ENCODE data around the gene TPSD1. TPM values are rescaled to one million over a fixed set of nuclear protein-coding genes. Genes with fewer than 3 reads are reported as not detected.

TPSD1 gene
- total RNA-seq, 1 donor from 2014 or later: not detected

GRCh38 chr16:1257561-1258224 is 1.8 kb downstream of the TPSD1 start:
- no peaks in the 10 kb centered on the region for H3K36me3 Mint-ChIP-seq (ENCODE audit: low read depth, unreplicated experiment)
- H3K27ac Mint-ChIP-seq (ENCODE audit: unreplicated experiment): no peak overlapping the region
- H3K27me3 Mint-ChIP-seq (ENCODE audit: unreplicated experiment): peaks cover 13% of the 10 kb centered on the region
- H3K4me3 Mint-ChIP-seq (ENCODE audit: unreplicated experiment): no peak overlapping the region
- no peak for DNase-seq (ENCODE audit: low spot score)
- TF ChIP-seq, protein P1, sequence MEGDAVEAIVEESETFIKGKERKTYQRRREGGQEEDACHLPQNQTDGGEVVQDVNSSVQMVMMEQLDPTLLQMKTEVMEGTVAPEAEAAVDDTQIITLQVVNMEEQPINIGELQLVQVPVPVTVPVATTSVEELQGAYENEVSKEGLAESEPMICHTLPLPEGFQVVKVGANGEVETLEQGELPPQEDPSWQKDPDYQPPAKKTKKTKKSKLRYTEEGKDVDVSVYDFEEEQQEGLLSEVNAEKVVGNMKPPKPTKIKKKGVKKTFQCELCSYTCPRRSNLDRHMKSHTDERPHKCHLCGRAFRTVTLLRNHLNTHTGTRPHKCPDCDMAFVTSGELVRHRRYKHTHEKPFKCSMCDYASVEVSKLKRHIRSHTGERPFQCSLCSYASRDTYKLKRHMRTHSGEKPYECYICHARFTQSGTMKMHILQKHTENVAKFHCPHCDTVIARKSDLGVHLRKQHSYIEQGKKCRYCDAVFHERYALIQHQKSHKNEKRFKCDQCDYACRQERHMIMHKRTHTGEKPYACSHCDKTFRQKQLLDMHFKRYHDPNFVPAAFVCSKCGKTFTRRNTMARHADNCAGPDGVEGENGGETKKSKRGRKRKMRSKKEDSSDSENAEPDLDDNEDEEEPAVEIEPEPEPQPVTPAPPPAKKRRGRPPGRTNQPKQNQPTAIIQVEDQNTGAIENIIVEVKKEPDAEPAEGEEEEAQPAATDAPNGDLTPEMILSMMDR (IDR thresholded peaks at IDR 0.05; ENCODE audit: unreplicated experiment): no peak
- H3K9me3 Mint-ChIP-seq (ENCODE audit: unreplicated experiment): no peaks in the 10 kb centered on the region
- no peaks in the 10 kb centered on the region for H3K4me1 Mint-ChIP-seq (ENCODE audit: unreplicated experiment)

DNA sequence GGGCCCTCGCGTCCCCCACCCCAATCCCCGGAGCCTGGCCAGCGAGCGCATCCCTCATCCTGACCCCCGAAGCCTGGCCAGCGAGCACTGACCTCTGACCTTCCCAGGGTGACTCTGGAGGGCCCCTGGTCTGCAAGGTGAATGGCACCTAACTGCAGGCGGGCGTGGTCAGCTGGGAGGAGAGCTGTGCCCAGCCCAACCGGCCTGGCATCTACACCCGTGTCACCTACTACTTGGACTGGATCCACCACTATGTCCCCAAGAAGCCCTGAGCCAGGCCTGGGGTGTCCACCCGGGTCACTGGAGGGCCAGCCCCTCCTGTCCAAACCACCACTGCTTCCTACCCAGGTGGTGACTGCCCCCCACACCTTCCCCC is 2.3 kb downstream of the TPSD1 start:
- Mint-ChIP-seq H3K27me3 (ENCODE audit: unreplicated experiment) (peaks cover 13% of the 10 kb centered on the region), H3K27ac (ENCODE audit: unreplicated experiment) (no peak overlapping the region), H3K9me3 (ENCODE audit: unreplicated experiment) (no peaks in the 10 kb centered on the region), H3K36me3 (ENCODE audit: low read depth, unreplicated experiment) (no peaks in the 10 kb centered on the region), H3K4me1 (ENCODE audit: unreplicated experiment) (no peaks in the 10 kb centered on the region), H3K4me3 (ENCODE audit: unreplicated experiment) (no peak overlapping the region)
- TF ChIP-seq, protein P1 (IDR thresholded peaks at IDR 0.05; ENCODE audit: unreplicated experiment): no peak
- no peak for DNase-seq (ENCODE audit: low spot score)

DNA sequence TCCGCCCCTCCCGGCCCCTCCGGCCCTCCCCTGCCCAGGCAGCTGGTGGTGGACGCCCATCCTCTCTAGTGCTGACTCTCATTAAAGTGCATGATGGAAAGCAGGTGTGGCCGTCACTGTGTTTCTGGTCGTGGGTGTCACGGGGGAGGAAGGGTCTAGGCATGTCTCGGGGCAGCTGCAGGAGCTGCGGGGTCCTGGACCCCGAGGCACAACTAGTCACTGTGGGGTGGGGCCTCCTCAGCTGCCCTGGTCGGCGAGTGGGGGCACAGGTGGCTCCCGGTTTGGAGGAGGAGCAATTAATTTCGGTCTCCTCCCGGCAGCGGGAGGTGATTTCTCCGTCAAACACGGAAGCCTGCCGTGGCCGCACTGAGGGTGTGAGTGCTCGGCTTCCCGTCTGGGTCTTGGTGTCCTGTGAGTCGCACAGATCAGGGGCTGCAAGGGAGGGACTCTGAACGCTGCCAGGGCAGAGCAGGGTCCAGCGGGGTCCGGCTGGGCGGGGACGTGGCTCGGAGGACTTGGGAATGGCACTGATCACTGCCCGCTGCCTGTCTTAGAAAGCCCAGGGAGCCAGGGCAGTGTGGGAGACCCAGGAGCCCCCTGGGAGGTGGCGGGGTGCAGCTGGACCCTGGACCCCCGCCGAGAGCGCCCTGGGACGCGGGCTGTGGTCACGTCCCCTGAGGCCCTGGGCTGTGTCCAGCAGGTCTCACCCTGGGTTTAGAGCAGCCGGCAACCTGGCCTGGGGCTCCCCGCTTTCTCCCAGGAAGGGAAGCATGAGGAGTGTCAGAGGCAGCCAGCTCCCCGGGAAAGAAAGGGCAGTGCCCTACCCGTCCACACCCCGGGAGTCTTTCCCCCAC is 3.3 kb downstream of the TPSD1 start:
- Mint-ChIP-seq H3K27ac (ENCODE audit: unreplicated experiment) (no peak overlapping the region), H3K9me3 (ENCODE audit: unreplicated experiment) (no peaks in the 10 kb centered on the region), H3K4me1 (ENCODE audit: unreplicated experiment) (no peaks in the 10 kb centered on the region), H3K36me3 (ENCODE audit: low read depth, unreplicated experiment) (no peaks in the 10 kb centered on the region), H3K4me3 (ENCODE audit: unreplicated experiment) (no peak overlapping the region), H3K27me3 (ENCODE audit: unreplicated experiment) (peaks cover 13% of the 10 kb centered on the region)
- TF ChIP-seq, protein P1 (IDR thresholded peaks at IDR 0.05; ENCODE audit: unreplicated experiment): no peak
- no peak for DNase-seq (ENCODE audit: low spot score)

DNA sequence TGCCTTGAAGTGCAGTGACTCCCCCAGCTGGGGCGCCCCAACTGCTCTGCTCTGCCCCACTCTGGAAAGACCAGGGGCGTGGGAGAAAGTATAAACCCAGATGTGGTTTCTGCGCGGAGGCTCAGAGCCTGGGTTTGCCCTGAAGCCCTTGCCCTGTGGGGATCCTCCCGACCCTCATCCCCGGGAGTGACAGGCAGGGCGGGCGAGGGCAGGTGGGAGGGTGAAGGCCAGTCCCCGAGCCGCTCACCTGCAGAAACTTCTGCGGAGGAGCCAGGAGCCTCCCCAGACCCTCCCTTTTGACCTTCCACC is 3.8 kb downstream of the TPSD1 start:
- no peak for DNase-seq (ENCODE audit: low spot score)
- Mint-ChIP-seq H3K4me3 (ENCODE audit: unreplicated experiment) (no peak overlapping the region), H3K9me3 (ENCODE audit: unreplicated experiment) (no peaks in the 10 kb centered on the region), H3K27me3 (ENCODE audit: unreplicated experiment) (peaks cover 13% of the 10 kb centered on the region), H3K4me1 (ENCODE audit: unreplicated experiment) (no peaks in the 10 kb centered on the region), H3K27ac (ENCODE audit: unreplicated experiment) (no peak overlapping the region), H3K36me3 (ENCODE audit: low read depth, unreplicated experiment) (peaks cover 4% of the 10 kb centered on the region)
- TF ChIP-seq, protein P1 (IDR thresholded peaks at IDR 0.05; ENCODE audit: unreplicated experiment): no peak

DNA sequence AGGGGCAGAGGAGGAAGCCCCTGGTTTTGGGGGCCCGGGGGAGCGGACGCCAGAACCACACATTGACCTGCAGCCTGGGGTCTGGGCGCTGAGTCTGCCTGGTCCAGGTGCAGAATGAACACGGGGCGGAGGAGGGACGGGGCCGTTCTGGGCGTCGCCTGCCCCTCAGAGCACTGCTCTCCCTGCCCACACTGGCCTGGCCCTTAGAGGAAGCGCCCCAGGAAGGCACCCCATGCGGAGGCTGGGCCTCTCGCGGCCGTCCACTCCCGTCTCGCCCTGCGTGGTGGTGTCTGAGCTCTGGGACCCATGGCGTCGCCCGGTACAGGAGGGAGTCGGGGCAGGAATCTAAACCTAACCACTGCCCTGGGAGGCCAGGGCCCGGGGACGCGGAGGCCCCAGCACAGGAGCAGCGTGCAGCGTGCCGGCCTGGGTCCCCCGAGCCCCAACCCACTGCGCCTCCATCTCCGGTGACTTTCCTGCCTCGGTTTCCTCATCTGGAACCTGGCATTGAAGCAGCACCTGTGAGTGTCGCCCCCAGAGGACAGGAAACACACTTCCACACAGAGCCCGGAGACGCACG is 4.3 kb downstream of the TPSD1 start:
- H3K27me3 Mint-ChIP-seq (ENCODE audit: unreplicated experiment): peaks cover 16% of the 10 kb centered on the region
- H3K27ac Mint-ChIP-seq (ENCODE audit: unreplicated experiment): no peak overlapping the region
- no peaks in the 10 kb centered on the region for H3K9me3 Mint-ChIP-seq (ENCODE audit: unreplicated experiment)
- no peak for DNase-seq (ENCODE audit: low spot score)
- H3K4me3 Mint-ChIP-seq (ENCODE audit: unreplicated experiment): no peak overlapping the region
- TF ChIP-seq, protein P1 (IDR thresholded peaks at IDR 0.05; ENCODE audit: unreplicated experiment): no peak
- no peaks in the 10 kb centered on the region for H3K4me1 Mint-ChIP-seq (ENCODE audit: unreplicated experiment)
- peaks cover 4% of the 10 kb centered on the region for H3K36me3 Mint-ChIP-seq (ENCODE audit: low read depth, unreplicated experiment)

All from endothelial cell (in vitro differentiated cells).